ENCODE data around the gene ADCY3.

ADCY3 gene

DNA sequence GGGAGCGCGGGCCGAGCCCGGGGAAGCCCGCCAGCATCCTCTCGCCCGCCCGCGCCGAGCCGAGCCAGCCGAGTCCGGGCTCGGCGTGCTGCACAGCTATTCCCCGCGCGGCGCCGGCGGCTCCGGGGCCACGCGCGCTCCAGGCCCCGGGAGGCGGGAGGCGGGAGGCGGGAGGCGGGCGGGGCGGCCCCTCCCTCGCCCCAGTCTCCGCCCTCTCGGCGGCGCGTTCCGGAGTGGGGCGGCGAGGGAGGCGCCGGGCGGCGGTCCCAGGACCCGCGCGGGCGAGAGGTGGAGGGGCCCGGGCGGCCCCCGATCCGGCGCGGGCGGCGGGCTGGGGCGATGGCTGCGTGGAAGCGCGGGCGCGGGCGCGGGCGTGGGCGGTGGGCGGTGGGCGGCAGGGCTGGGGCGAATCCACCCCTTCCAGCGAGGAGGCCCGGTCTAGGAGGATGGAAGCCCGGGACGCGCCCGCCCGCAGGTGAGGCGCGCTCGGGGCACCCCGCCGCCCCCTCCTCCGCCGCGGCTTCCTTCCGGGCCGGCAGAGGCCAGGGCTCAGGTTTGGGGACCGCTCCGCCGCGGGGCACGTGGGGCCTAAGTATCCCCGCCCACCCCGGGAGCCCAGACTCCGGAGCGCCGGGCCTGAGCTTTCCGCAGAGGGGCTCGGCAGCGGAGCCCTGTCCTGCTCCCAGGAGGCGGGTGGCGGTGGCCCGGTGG is at the start of gene ADCY3:
Gene ADCY3 (minus strand): TSS at position 140 of the 711 bp plus-strand sequence. CDS start 1,250 bp downstream, outside the sequence.
- DNase-seq (ENCODE audit: low spot score) = peak; percentile 60

DNA sequence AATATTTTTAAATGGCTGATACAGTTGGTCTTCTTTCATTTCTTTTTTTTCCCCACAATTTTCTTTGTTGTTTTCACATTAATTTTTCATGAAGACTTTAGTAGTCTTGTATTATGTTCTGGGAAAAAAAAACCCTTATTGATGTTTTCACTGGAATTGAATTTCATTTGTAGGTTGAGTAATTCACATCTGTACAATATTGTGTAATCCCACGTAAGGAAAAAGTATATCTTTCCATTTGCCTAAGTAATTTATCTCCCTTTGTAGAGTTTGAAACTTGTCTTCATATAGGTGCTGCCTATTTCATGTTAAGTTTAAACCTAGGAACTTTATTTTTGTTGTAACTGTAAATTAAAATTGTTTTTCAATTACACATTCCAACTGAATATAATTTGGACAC is 49.7 kb upstream of the ADCY3 start:
- no peak for DNase-seq (ENCODE audit: low spot score)

DNA sequence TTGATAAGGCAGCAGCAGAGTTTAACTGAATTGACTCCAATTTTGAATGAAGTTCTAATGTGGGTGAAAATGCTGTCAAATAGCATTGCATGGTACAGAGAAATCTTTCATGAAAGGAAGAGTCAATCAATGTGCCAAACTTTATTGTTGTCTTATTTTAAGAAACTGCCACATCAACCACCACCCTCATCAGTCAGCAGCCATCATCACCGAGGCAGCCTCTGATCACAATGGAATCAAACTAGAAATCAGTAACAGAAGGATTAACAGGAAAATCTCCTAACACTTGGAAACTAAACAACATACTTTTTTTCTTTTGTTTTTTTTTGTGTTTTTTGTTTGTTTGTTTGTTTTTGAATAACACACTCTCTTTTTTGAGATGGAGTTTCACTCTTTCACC is 41.9 kb upstream of the ADCY3 start:
- no peak for DNase-seq (ENCODE audit: low spot score)

DNA sequence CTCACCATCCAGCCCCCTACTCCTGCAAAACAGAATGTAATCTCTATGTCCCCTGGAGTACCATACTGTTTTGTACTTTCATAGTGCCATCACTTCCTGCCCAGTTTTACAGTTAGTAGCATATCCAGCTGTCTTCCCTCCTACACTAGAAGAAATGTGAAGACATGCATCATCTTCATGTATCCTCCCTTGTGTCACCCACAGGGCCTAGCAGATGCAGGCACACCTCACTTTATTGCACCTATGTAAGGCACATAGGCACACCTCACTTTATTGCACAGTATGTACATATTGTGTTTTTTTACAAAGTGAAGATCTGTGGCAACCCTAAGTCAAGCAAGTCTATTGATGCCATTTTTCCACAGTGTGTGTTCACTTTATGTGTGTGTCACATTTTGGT is 39.7 kb upstream of the ADCY3 start:
- no peak for DNase-seq (ENCODE audit: low spot score)

DNA sequence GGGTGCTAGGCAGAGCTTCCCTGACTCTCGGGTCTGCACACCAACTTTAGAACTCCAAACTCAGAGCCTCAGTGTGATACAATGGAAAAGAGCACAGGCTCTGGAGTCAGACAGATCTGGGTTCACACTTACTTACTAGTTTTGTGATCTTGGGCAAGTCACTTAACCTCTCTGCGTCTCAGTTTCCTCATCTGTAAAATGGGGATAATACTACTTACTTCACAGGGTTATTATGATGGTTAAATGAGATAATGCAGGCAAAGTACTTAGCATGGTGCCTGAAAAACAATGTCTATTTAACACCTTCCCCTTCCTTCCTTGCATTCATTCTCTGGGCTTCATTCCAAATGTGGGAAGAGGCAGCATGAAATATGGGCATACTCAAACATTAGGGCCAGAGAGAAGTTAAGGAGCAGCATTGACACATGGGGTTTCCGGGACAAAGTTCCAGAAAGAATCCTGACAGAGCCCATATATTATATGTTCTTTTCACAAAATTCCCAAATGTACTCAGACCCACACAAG is 38.4 kb upstream of the ADCY3 start:
- DNase-seq (ENCODE audit: low spot score) = no peak

DNA sequence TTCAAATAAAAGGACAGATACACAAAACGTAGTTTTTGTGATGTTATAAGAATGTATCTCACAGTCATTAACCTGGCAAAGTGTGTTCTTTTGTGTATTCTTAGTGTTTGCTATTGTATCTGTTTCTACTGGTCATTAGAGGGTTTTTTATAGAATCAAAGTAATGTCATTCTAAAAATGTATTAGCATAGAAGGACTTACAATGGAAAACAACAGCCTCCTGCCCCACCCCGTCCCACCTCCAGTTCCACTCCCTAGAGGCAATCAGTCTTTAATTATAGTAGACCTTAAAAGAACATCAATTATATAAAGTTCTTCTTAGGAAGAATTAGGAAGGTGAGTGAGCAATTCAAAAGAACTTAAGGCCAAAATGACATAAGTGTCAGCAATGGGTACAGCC is 37.9 kb upstream of the ADCY3 start:
- DNase-seq (ENCODE audit: low spot score) = no peak

DNA sequence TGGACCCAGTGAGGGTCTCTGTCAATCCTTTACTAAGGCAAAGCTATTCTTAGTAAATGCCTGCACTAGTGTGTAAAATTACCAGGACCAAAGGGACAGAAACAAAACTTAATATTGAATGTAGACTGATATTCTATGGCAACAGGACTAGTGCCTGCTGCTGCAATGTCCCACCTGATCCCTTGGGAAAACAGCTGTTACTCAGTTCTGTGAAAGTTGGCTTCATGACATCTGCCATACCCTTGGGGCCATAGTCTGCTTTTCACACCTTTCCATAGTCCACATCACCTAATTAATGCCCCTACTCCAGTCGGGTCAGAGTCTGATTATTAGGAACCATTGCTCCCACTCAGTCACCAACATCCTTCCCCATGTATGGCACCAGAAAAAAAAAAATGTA is 37.2 kb upstream of the ADCY3 start:
- no peak for DNase-seq (ENCODE audit: low spot score)

DNA sequence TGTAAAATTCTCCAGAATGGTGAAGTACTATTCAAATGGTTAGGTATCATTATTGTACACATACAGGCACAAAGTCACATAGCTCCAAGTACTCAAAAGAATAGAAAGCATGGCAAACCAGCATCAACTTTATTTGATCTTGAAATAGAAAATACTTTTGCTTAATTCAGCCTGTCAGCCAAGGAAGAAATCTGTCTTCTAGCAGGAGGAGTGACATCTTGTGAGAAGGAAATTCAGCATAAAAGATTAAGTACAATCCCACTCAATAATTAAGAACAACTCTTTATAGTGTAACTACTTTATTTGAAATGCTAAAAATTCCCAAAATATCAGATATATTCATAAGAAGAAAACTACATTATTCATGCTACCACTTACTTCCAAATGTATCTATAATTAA is 35.9 kb upstream of the ADCY3 start:
- no peak for DNase-seq (ENCODE audit: low spot score)

DNA sequence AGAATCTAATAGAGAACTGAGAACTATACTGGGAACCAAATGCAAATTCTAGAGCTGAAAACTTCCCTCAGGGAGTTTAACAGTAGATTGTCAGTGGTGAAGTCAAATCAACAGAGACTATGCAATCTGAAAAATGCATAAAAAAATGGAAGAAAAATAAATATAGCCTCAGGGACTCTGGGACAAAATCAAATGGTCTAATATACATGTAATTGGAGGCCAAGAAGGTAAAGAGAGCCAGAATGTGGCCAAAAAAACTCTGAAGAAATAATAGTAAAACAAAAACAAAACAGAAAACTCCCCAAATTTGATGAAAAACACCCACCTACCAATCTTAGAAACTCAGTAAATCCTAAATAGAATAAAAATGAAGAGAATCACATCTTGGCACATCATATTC is 35.2 kb upstream of the ADCY3 start:
- DNase-seq (ENCODE audit: low spot score) = no peak

DNA sequence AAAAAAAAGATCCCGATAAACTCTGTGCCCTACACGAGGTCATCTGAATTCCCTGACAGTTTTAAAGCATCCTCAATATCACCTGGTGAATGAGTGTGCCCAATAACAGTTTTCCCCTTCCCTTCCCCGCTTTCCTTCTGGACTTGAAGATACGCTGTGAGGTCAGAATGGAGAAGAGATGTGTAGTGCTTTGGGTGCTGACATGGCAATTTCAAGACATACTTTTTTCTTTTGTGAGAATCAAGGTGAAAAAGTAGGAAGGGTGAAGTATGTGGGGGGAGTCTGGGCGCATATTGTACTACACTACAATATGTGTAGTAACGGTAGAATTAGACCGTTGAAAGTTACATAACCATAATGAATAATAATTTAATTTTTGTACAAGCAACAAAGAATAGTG is 30.1 kb upstream of the ADCY3 start:
- DNase-seq (ENCODE audit: low spot score) = no peak

DNA sequence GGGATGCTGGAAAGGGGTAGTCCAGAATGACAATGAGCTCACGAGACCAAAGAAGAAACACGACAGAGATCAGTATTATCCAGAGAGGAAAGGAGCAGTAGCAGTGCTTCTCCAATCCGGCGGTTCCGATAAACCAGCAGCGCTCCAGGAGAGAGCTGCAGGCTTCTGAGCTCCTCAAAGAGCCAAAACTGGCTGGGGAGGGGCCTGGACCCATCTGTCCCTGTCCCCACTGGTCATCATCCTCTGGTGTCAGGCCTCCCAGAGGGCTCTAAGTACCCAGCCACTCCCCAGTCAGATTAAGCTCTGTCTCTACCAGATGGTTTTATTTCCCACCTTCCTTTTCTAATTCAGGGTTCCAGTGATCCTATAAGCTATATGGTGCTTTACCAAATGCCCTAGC is 28.5 kb upstream of the ADCY3 start:
- no peak for DNase-seq (ENCODE audit: low spot score)

DNA sequence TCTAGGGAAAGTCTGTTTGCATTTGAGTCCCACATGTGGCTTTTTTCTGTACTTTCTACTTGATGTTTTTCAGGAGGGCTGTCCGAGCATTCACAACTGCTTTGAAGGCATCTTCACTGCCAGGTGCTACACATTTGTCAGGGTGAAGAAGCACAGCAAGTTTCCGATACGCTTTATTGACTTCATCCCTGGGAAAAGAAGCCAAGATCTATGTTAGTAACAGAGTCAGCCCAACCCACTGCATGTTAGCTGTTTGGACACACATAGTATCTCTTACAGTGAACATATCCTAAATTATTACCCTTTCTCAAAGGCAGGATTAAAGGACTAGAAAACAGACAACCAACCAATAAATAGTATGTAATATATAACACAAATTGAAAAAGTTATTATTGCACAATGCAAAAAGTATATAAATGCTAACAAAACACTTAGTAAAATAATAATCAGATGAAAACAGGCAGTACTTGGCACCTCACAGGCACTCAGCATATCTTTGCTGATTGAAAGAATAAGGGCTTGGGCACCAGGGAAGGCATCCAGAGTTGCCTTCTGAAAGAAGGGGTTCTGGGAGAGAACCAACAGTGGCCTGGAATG is 27.6 kb upstream of the ADCY3 start:
- DNase-seq (ENCODE audit: low spot score) = no peak

DNA sequence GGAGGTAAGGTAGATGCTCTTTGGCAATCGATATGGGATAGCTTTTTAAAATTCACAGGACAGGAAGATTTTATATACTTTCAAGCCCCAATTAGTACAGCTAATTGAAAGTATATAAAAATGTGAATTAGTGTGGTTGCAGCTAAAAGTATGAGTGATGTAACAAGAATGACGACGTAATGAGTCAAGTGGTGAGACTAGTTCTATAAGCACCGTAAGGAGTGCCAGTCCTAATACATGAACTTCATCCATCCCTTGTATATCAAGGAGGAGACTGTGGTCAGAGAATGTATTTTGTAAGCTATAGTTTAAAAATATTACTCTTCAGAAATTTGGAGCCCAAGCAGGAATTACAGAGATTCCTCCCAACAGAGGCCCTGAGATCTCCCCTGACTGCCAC is 25.9 kb upstream of the ADCY3 start:
- no peak for DNase-seq (ENCODE audit: low spot score)

DNA sequence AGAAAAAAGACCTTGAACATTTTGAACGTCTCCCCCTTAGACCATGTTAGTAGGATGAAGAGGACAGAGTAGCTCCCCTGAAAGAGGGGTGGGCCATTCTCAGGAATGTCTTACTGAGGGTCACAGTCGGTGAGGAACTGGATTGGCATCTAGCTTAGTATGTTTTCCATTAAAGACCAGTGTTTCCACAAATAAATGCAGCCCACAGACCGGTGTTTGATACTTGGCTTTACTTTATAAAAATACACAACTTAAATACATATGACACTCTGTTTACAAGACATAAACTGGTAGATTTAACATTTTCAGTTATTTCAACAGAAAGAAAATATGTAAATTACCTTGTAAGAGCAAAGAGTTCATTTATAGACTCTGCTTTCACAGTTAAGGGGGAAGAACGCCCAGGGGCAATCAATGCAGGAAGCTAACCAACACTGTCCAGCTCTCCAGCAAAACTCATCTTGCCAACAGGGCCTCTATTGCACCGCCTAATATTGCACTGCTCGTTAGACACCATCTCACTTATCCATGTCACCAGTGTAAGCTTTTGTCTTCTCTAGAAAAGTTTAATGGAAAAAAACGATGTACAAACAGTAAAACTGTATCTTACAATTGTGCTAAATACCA is 23.5 kb upstream of the ADCY3 start:
- no peak for DNase-seq (ENCODE audit: low spot score)

DNA sequence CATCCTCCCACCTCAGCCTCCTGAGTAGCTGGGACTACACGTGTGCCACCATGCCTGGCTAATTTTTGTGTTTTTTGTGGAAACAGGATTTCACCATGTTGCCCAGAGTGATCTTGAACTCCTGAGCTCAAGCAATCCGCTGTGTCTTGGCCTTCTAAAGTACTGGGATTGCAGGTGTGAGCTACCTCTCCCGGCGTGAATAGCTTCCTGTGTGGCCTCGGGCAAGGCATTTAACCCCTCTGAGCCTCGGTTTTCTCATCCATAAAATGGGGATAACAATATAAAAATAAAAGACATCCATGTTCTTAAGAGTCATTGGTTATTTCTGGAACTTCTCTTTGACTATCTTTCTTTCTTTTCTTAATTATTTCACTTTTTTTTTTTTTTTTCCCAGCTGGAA is 19.3 kb upstream of the ADCY3 start:
- DNase-seq (ENCODE audit: low spot score) = no peak

DNA sequence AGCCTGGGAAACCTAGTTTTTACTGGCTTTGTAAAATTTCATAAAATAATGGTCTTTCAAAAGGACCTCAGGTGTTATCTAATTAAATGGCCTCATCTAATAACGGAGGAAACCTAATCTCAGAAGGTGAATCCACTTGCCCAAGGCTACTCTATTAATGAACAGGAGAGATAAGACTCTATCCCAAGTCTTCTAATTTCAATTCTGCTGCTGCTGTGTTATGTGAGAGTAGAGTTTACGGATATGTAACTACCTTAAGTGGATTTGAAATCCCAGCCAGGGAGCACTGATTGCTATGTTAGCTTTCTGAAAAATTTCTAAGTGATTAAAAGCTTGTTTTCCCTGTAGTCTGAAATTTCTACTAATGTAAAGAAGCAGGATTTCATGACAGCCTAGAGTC is 17.2 kb upstream of the ADCY3 start:
- no peak for DNase-seq (ENCODE audit: low spot score)

DNA sequence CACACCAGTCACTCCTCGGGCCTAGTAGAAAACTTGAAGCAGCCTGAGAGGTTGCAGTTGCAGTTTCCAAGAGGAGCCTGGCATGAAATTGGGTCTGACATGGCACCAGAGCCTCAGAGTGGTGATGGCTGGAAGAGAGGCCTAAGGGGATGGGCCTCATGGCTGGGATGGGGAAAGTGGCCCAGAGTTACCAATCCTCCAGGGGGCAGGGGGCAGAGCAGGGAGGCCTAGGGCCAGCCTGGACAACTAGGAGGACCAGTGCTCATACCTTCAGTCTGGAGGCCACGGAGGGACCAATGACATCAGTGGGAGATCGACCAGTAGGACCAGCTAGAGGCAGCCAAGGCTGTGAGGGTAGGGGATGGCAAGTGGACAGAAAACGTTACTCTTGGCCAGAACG is 15.1 kb upstream of the ADCY3 start:
- no peak for DNase-seq (ENCODE audit: low spot score)

DNA sequence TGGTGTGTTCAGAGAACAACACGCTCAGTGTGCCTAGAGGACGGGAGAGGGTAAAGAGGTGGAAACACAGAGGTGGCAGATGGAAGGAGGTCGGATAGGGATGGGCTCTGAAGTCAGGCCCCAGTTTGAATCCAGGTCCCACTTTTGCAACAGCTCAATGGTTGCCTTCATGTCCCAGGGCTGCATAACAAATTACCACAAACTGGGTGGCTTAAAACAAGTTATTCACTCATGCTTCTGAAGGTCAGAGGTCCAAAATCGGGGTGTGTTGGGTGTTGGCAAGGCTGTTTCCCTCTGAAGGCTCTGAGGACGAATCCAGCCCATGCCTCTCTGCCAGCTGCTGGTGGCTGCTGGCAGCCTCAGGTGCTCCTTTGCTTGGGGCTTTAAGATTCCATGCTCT is 12.7 kb upstream of the ADCY3 start:
- DNase-seq (ENCODE audit: low spot score) = no peak

DNA sequence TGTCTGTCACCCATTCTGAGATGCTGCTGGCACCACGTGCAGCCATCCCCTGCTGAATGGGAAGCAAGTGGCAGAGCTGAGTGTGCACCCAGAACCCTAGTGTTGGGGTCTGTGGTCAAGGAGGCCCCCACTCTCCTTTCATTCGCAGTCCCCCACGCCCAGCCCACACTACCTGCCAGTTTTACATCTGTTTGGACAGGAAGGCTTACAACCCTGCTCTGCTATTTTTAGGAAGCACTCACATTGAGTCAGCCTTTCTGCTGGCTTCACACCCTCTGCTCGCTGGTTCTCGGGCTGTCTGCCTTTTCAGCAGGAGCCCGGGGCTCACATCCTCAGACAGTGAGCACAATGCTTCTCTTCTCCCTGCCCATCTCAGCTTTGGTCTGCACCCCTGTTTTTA is 10.7 kb upstream of the ADCY3 start:
- DNase-seq (ENCODE audit: low spot score) = no peak

DNA sequence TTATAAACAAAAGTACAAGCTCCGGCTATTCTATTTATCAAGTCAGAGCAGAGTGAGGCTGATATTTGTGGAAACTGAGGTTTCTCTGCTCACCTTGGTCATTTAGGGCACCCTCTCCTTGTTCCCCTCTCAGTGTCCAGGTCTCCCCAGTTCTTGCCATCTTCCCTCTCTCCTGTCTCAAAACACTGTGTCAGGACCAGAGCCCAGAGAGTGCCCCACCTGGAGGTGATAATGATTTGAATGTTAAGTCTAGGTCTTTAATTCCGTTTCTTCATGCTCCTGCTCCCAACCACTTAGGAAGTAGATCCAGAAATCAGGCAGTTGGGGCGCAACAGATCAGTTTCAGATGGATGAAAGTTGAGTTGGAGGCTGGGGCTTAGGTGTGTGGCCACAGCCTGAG is 9.2 kb upstream of the ADCY3 start:
- DNase-seq (ENCODE audit: low spot score) = no peak

DNA sequence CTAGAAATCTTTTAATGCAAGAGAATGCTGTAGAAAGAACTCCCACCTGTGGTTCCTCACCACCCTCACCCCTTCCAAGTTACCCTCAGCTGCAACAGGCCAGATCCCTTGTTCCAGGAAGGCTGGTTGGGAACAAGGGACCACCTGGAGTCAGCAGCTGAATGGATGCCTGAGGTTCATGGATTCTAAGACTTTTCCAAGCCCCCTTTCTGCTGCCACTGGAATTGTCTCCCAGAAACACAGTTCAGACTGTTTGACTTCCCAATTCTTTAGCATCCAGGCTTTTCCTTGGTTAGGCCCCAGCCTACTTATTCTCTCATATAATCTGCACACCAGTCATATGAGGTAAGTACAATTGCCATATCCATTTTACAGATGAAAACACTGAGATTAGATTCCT is 8.0 kb upstream of the ADCY3 start:
- no peak for DNase-seq (ENCODE audit: low spot score)

DNA sequence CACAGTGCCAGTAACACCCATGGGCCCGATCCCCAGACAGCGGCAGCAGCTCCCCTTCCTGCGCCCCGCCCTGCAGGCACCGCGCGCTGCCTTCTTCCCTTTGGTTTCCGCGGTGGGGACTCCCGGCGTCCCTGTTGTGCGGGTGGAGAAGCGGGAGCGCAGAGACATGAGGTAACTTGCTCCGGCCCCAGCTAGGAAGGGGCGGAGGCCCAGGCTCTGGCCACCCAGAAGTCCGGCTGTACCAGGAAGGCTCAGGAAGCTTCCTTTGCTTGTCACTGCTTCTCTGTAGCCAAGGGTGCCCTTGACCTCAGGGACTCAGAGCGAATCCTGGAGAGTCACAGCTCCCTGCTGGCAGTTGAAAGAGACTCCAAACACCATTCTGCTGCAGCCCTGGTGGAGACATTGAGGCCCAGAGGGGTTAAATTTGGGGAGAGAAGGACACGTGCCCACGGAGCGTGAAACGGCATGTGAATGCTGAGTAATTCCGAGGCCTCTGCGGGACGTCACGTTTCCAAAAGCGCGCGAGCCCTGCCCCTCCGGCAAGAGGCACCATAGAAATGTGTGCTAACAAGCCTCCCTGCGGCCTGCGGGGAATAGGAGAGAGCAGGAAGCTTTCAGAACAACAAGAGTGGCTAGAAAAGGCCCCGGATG is 6.7 kb upstream of the ADCY3 start:
- no peak for DNase-seq (ENCODE audit: low spot score)

DNA sequence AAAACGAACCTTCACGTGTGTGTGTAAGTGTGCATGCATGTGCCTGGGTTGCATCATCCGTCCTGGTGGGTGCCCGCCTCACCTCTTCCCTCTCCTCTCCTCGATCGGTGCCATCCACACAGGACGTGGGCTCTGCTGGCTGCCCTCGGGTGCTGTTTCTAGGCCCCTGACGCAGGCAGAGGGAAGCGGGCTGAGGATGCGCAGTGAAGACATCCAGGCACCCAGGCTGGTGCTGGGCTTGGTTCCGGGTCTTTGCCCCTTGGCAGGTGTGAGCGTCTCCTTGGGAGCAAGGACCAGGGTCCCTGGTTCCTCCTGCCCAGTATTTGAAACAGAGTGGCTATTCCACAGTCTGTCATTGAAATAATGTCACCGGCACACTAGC is 6.2 kb upstream of the ADCY3 start:
- no peak for DNase-seq (ENCODE audit: low spot score)
